ENCODE results near the gene SYT14. TPM values are rescaled to one million over a fixed set of nuclear protein-coding genes. Genes with fewer than 3 reads are reported as not detected.
"Not testable (repeated sequence)": the region's sequence is repeated elsewhere in the genome, so short reads cannot be mapped to it uniquely, and the experiment has no call there.

SYT14 gene
- polyA plus RNA-seq, 1 donor: 1.0 TPM

- Histone ChIP-seq H3K4me3 (ENCODE audit: low read length) (no peak overlapping the region), H3K9me3 (ENCODE audit: control insufficient read depth, low read depth, low read length) (no peaks in the 10 kb centered on the region), H3K27ac (ENCODE audit: low read length) (no peak overlapping the region), H3K36me3 (ENCODE audit: control insufficient read depth, insufficient read depth, low read length) (no peaks in the 10 kb centered on the region), H3K27me3 (ENCODE audit: control insufficient read depth, insufficient read depth, low read length) (no peaks in the 10 kb centered on the region), H3K4me1 (ENCODE audit: control insufficient read depth, insufficient read depth, low read length) (no peaks in the 10 kb centered on the region)
- WGBS (ENCODE audit: insufficient coverage, low lambda C conversion rate): 80% methylated on average over 1 of the region's 3 CpGs
- DNase-seq: no peak
Measured at GRCh38 chr1:210092366-210092765, 154.3 kb downstream of the SYT14 start.

GRCh38 chr1:210093461-210093860 is 155.4 kb downstream of the SYT14 start:
- no peaks in the 10 kb centered on the region for H3K9me3 ChIP-seq (ENCODE audit: control insufficient read depth, low read depth, low read length)
- H3K36me3 ChIP-seq (ENCODE audit: control insufficient read depth, insufficient read depth, low read length): no peaks in the 10 kb centered on the region
- H3K4me3 ChIP-seq (ENCODE audit: low read length): no peak overlapping the region

GRCh38 chr1:210098356-210098755 is 160.3 kb downstream of the SYT14 start:
- no peak overlapping the region for H3K4me3 ChIP-seq (ENCODE audit: low read length)
- no peaks in the 10 kb centered on the region for H3K4me1 ChIP-seq (ENCODE audit: control insufficient read depth, insufficient read depth, low read length)
- H3K36me3 ChIP-seq (ENCODE audit: control insufficient read depth, insufficient read depth, low read length): no peaks in the 10 kb centered on the region
- WGBS (ENCODE audit: insufficient coverage, low lambda C conversion rate): 0% methylated on average over 1 of the region's 3 CpGs
- no peaks in the 10 kb centered on the region for H3K27me3 ChIP-seq (ENCODE audit: control insufficient read depth, insufficient read depth, low read length)
- H3K9me3 ChIP-seq (ENCODE audit: control insufficient read depth, low read depth, low read length): no peaks in the 10 kb centered on the region
- DNase-seq: no peak
- H3K27ac ChIP-seq (ENCODE audit: low read length): no peak overlapping the region

More at GRCh38 chr1:210093461-210093860, 155.4 kb downstream of the SYT14 start:
- Histone ChIP-seq H3K27ac (ENCODE audit: low read length) (no peak overlapping the region), H3K4me1 (ENCODE audit: control insufficient read depth, insufficient read depth, low read length) (no peaks in the 10 kb centered on the region), H3K27me3 (ENCODE audit: control insufficient read depth, insufficient read depth, low read length) (no peaks in the 10 kb centered on the region)
- 100% methylated on average over 1 of the region's 3 CpGs for WGBS (ENCODE audit: insufficient coverage, low lambda C conversion rate)
- no peak for DNase-seq

GRCh38 chr1:210099921-210100320 is 161.9 kb downstream of the SYT14 start:
- Histone ChIP-seq H3K4me1 (ENCODE audit: control insufficient read depth, insufficient read depth, low read length) (no peaks in the 10 kb centered on the region), H3K36me3 (ENCODE audit: control insufficient read depth, insufficient read depth, low read length) (no peaks in the 10 kb centered on the region), H3K4me3 (ENCODE audit: low read length) (no peak overlapping the region), H3K9me3 (ENCODE audit: control insufficient read depth, low read depth, low read length) (no peaks in the 10 kb centered on the region), H3K27ac (ENCODE audit: low read length) (no peak overlapping the region), H3K27me3 (ENCODE audit: control insufficient read depth, insufficient read depth, low read length) (no peaks in the 10 kb centered on the region)
- WGBS (ENCODE audit: insufficient coverage, low lambda C conversion rate): no CpG with 5 or more reads among the region's 1 CpG
- no peak for DNase-seq

GRCh38 chr1:210104103-210104502 is 166.1 kb downstream of the SYT14 start:
- Histone ChIP-seq H3K27me3 (ENCODE audit: control insufficient read depth, insufficient read depth, low read length) (no peaks in the 10 kb centered on the region), H3K4me1 (ENCODE audit: control insufficient read depth, insufficient read depth, low read length) (no peaks in the 10 kb centered on the region), H3K27ac (ENCODE audit: low read length) (no peak overlapping the region), H3K4me3 (ENCODE audit: low read length) (no peak overlapping the region), H3K9me3 (ENCODE audit: control insufficient read depth, low read depth, low read length) (no peaks in the 10 kb centered on the region), H3K36me3 (ENCODE audit: control insufficient read depth, insufficient read depth, low read length) (no peaks in the 10 kb centered on the region)
- no peak for DNase-seq
- 38% methylated on average over 1 of the region's 2 CpGs for WGBS (ENCODE audit: insufficient coverage, low lambda C conversion rate)

- H3K4me1 ChIP-seq (ENCODE audit: control insufficient read depth, insufficient read depth, low read length); H3K27ac ChIP-seq (ENCODE audit: low read length); H3K27me3 ChIP-seq (ENCODE audit: control insufficient read depth, insufficient read depth, low read length); H3K9me3 ChIP-seq (ENCODE audit: control insufficient read depth, low read depth, low read length); DNase-seq; H3K36me3 ChIP-seq (ENCODE audit: control insufficient read depth, insufficient read depth, low read length); H3K4me3 ChIP-seq (ENCODE audit: low read length): not testable (repeated sequence)
- WGBS (ENCODE audit: insufficient coverage, low lambda C conversion rate): no CpG with 5 or more reads among the region's 9 CpGs
Measured at GRCh38 chr1:210112906-210113305, 174.9 kb downstream of the SYT14 start.

- DNase-seq: no peak
- H3K36me3 ChIP-seq (ENCODE audit: control insufficient read depth, insufficient read depth, low read length): no peaks in the 10 kb centered on the region
- H3K27ac ChIP-seq (ENCODE audit: low read length): no peak overlapping the region
- H3K9me3 ChIP-seq (ENCODE audit: control insufficient read depth, low read depth, low read length): no peaks in the 10 kb centered on the region
- H3K4me1 ChIP-seq (ENCODE audit: control insufficient read depth, insufficient read depth, low read length): no peaks in the 10 kb centered on the region
- H3K4me3 ChIP-seq (ENCODE audit: low read length): no peak overlapping the region
- H3K27me3 ChIP-seq (ENCODE audit: control insufficient read depth, insufficient read depth, low read length): no peaks in the 10 kb centered on the region
Measured at GRCh38 chr1:210117198-210117597, 179.2 kb downstream of the SYT14 start.

GRCh38 chr1:210117681-210118170 is 179.7 kb downstream of the SYT14 start:
- H3K27ac ChIP-seq (ENCODE audit: low read length): no peak overlapping the region
- no peaks in the 10 kb centered on the region for H3K4me1 ChIP-seq (ENCODE audit: control insufficient read depth, insufficient read depth, low read length)
- H3K27me3 ChIP-seq (ENCODE audit: control insufficient read depth, insufficient read depth, low read length): no peaks in the 10 kb centered on the region
- DNase-seq: no peak
- no peaks in the 10 kb centered on the region for H3K36me3 ChIP-seq (ENCODE audit: control insufficient read depth, insufficient read depth, low read length)
- no peaks in the 10 kb centered on the region for H3K9me3 ChIP-seq (ENCODE audit: control insufficient read depth, low read depth, low read length)
- no peak overlapping the region for H3K4me3 ChIP-seq (ENCODE audit: low read length)

- Histone ChIP-seq H3K4me1 (ENCODE audit: control insufficient read depth, insufficient read depth, low read length) (no peaks in the 10 kb centered on the region), H3K27ac (ENCODE audit: low read length) (no peak overlapping the region), H3K9me3 (ENCODE audit: control insufficient read depth, low read depth, low read length) (no peaks in the 10 kb centered on the region), H3K36me3 (ENCODE audit: control insufficient read depth, insufficient read depth, low read length) (no peaks in the 10 kb centered on the region), H3K4me3 (ENCODE audit: low read length) (no peak overlapping the region), H3K27me3 (ENCODE audit: control insufficient read depth, insufficient read depth, low read length) (no peaks in the 10 kb centered on the region)
- no CpG with 5 or more reads among the region's 1 CpG for WGBS (ENCODE audit: insufficient coverage, low lambda C conversion rate)
- DNase-seq: no peak
Measured at GRCh38 chr1:210123383-210123782, 185.4 kb downstream of the SYT14 start.

GRCh38 chr1:210123924-210124589 is 186.0 kb downstream of the SYT14 start:
- H3K27ac ChIP-seq (ENCODE audit: low read length): no peak overlapping the region
- no peaks in the 10 kb centered on the region for H3K4me1 ChIP-seq (ENCODE audit: control insufficient read depth, insufficient read depth, low read length)
- no peaks in the 10 kb centered on the region for H3K9me3 ChIP-seq (ENCODE audit: control insufficient read depth, low read depth, low read length)
- H3K27me3 ChIP-seq (ENCODE audit: control insufficient read depth, insufficient read depth, low read length): no peaks in the 10 kb centered on the region
- DNase-seq: no peak
- WGBS (ENCODE audit: insufficient coverage, low lambda C conversion rate): 70% methylated on average over 1 of the region's 2 CpGs
- no peak overlapping the region for H3K4me3 ChIP-seq (ENCODE audit: low read length)
- H3K36me3 ChIP-seq (ENCODE audit: control insufficient read depth, insufficient read depth, low read length): no peaks in the 10 kb centered on the region

GRCh38 chr1:210124736-210125135 is 186.7 kb downstream of the SYT14 start:
- Histone ChIP-seq H3K9me3 (ENCODE audit: control insufficient read depth, low read depth, low read length) (no peaks in the 10 kb centered on the region), H3K36me3 (ENCODE audit: control insufficient read depth, insufficient read depth, low read length) (no peaks in the 10 kb centered on the region), H3K4me3 (ENCODE audit: low read length) (no peak overlapping the region), H3K27ac (ENCODE audit: low read length) (no peak overlapping the region), H3K27me3 (ENCODE audit: control insufficient read depth, insufficient read depth, low read length) (no peaks in the 10 kb centered on the region), H3K4me1 (ENCODE audit: control insufficient read depth, insufficient read depth, low read length) (no peaks in the 10 kb centered on the region)
- DNase-seq: no peak
- 60% methylated on average over 1 of the region's 2 CpGs for WGBS (ENCODE audit: insufficient coverage, low lambda C conversion rate)
